Small intestine (tissue), 7 donors: ENCODE results near the gene KIAA1958. TPM values are rescaled to one million over a fixed set of nuclear protein-coding genes. Genes with fewer than 3 reads are reported as not detected.

Source experiments
- DNase-seq, 2 donors: peaks; one replicate each; pipeline versions ENCODE4 v3.0.0 to v3.0.0-alpha.2; 2013
- FAIRE-seq: peaks from 2 replicates; lab custom pipeline; 2012; peaks lifted over from hg19 to GRCh38; lab: Jason Lieb, UNC
- H3K27ac ChIP-seq, 3 donors: one replicate each; pipeline ENCODE4 v1.5.1; 2013; ENCODE audit warnings: low read length in 2 of 3, mild to moderate bottlenecking in 2 of 3, control low read depth in 1 of 3, inconsistent platforms in 1 of 3, low read depth in 1 of 3, moderate library complexity in 1 of 3
- H3K27me3 ChIP-seq, 3 donors: one replicate each; pipeline ENCODE4 v1.6.1; 2013; ENCODE audit warnings: low read length in 3 of 3, inconsistent platforms in 1 of 3; ENCODE audit not compliant: control insufficient read depth in 3 of 3, insufficient read depth in 3 of 3
- H3K36me3 ChIP-seq, 3 donors: one replicate each; pipeline ENCODE4 v1.6.1; 2013; ENCODE audit warnings: low read length in 3 of 3, inconsistent platforms in 1 of 3, low read depth in 1 of 3, mild to moderate bottlenecking in 1 of 3, moderate library complexity in 1 of 3; ENCODE audit not compliant: control insufficient read depth in 3 of 3, insufficient read depth in 2 of 3
- H3K4me1 ChIP-seq, 3 donors: one replicate each; pipeline ENCODE4 v1.6.1; 2013; ENCODE audit warnings: low read length in 2 of 3, inconsistent platforms in 1 of 3, low read depth in 1 of 3, mild to moderate bottlenecking in 1 of 3, moderate library complexity in 1 of 3; ENCODE audit not compliant: control insufficient read depth in 3 of 3, insufficient read depth in 2 of 3
- H3K4me3 ChIP-seq, 3 donors: one replicate each; pipeline ENCODE4 v1.5.1; 2013; ENCODE audit warnings: low read length in 3 of 3, control low read depth in 1 of 3, inconsistent platforms in 1 of 3, low read depth in 1 of 3, mild to moderate bottlenecking in 1 of 3, moderate library complexity in 1 of 3
- H3K9me3 ChIP-seq, 2 donors: one replicate each; pipeline ENCODE4 v1.6.1; 2013; ENCODE audit warnings: low read depth in 1 of 2, low read length in 1 of 2; ENCODE audit not compliant: control insufficient read depth in 2 of 2, insufficient read depth in 1 of 2
- WGBS, 3 donors: extraction: QIAGEN DNeasy Blood & Tissue Kit; methylation state at CpG; one replicate each; pipeline ENCODE4 v1.1.7; 2013; 5-methylcytosine and 5-hydroxymethylcytosine counted together
- polyA plus RNA-seq, 4 donors: library from polyadenylated mRNA; stranded (reverse) in 3 of 4; unstranded in 1 of 4; fragments of 200-250 nt in 3 of 4; fragments of 120-200 nt in 1 of 4; gene quantifications; one replicate each; pipeline versions ENCODE4 v1.2.1 to v1.2.3, GENCODE V29; 2013
- donor health status: healthy with polysubstance abuse.
- donor health status: control.
- donor health status: control.
- donor health status: Bipolar disorder and iron deficiency.
- donor health status: healthy.

The KIAA1958 gene
- polyA plus RNA-seq, 4 donors: 0.54 to 9.8 (median 1.1) TPM

- Histone ChIP-seq H3K4me1 (peaks cover 3 to 4% (median 4%) of the 10 kb centered on the region in 3 donors), H3K9me3 (no peaks in the 10 kb centered on the region), H3K27me3 (no peaks in the 10 kb centered on the region), H3K27ac (no peak overlapping the region), H3K36me3 (peaks cover 0 to 3% (median 0%) of the 10 kb centered on the region in 3 donors), H3K4me3 (no peak overlapping the region)
- no peak for DNase-seq
- FAIRE-seq: no peak
- 0 to 31% (median 0%) methylated on average over 1 of the region's 1 CpG for WGBS, 3 donors
Measured at GRCh38 chr9:112535301-112535700, 48.7 kb downstream of the KIAA1958 start.

DNA sequence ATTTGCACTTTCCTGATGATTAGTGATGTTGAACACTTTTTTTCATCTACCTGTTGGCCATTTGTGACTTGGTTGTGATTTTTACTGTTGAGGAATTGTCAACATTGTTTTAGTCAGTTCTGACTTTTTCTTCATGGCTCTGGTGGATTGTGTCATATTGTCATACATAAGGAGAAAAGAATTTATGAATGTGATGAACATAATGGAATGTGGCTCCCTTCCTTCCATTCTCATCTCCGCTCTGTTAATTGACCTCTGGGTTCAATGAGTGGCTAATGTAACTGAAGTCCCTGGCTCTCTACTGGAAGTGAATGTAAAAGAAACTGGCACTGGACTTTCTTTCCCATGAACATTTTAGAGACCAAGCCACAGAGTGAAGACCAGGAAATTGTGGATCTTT, 49.2 kb downstream of the KIAA1958 start:
- DNase-seq (no peak), FAIRE-seq (no peak)
- Histone ChIP-seq H3K27ac (no peak overlapping the region), H3K36me3 (peaks cover 0 to 3% (median 0%) of the 10 kb centered on the region in 3 donors), H3K27me3 (no peaks in the 10 kb centered on the region), H3K4me3 (no peak overlapping the region), H3K4me1 (peaks cover 3 to 4% (median 4%) of the 10 kb centered on the region in 3 donors), H3K9me3 (no peaks in the 10 kb centered on the region)
- WGBS, 3 donors: 79 to 91% (median 81%) methylated on average over 1 of the region's 1 CpG

DNA sequence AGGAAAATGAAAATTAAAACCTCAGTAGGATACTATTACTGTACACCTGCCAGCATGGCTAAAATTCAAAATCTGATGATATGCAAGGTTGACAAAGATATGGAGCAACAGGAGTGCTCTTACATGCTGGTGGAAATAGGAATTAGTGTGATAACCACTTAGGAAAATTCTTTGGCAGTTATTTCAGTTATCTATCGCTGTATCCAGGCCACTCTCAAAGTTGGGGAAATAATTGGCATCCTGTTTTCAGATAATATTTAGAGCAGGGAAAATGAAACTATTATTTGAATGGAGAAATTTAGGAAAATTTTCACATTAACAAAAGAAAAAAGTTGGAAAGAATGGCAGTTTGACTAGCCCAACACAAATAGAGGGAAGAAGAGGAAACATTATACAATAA, 50.9 kb downstream of the KIAA1958 start:
- DNase-seq (no peak), FAIRE-seq (no peak)
- Histone ChIP-seq H3K9me3 (no peaks in the 10 kb centered on the region), H3K4me1 (no peaks in the 10 kb centered on the region), H3K27me3 (no peaks in the 10 kb centered on the region), H3K27ac (no peak overlapping the region), H3K36me3 (peaks cover 0 to 3% (median 0%) of the 10 kb centered on the region in 3 donors), H3K4me3 (no peak overlapping the region)
- WGBS, 3 donors: 90 to 100% (median 100%) methylated on average over 1 of the region's 1 CpG

DNA sequence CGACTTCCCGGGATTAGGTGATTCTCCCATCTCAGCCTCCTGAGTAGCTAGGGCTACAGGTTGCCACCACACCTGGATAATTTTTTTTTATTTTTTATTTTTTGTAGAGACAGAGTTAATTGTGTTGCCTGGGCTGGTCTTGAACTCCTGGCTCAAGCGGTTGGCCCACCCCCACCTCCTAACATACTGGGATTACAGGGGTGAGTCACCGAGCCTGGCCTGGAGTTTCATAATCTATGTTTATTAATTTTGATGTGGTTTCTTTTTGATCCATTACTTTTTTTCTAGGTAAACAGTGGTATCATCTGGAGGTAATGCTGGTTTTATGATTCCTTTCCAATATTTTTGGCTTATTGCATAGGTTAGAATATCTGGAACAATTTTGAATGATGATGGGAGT, 54.2 kb downstream of the KIAA1958 start:
- WGBS, 3 donors: 83 to 91% (median 86%) methylated on average over 4 of the region's 4 CpGs
- H3K4me3 ChIP-seq: no peak overlapping the region
- peaks cover 0 to 3% (median 0%) of the 10 kb centered on the region in 3 donors for H3K36me3 ChIP-seq
- no peaks in the 10 kb centered on the region for H3K9me3 ChIP-seq
- FAIRE-seq: no peak
- H3K27ac ChIP-seq: no peak overlapping the region
- H3K4me1 ChIP-seq: peaks cover 0 to 3% (median 0%) of the 10 kb centered on the region in 3 donors
- no peaks in the 10 kb centered on the region for H3K27me3 ChIP-seq
- no peak for DNase-seq

DNA sequence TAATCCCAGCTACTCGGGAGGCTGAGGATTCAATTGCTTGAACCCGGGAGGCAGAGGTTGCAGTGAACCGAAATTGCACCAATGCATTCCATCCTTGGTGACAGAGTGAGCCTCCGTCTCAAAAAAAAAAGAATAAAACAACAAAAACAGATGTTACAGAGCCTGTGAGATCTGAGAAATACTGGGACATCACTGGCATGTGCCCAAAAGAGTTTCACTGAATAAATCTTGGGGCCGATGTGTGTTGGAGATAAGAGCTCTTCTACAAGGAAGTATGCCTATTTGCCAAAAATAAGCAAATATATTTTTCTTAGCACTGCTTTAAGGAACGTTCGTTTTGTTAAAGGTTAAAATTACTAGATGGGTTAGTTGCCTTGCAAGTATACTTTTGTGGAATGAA, 55.1 kb downstream of the KIAA1958 start:
- 43 to 65% (median 58%) methylated on average over 7 of the region's 7 CpGs for WGBS, 3 donors
- peaks cover 0 to 9% (median 1%) of the 10 kb centered on the region in 3 donors for H3K4me1 ChIP-seq
- FAIRE-seq (no peak), DNase-seq (no peak)
- H3K9me3 ChIP-seq: no peaks in the 10 kb centered on the region
- H3K27me3 ChIP-seq: no peaks in the 10 kb centered on the region
- H3K36me3 ChIP-seq: peaks cover 0 to 3% (median 0%) of the 10 kb centered on the region in 3 donors
- H3K4me3 ChIP-seq: no peak overlapping the region
- H3K27ac ChIP-seq: no peak overlapping the region

DNA sequence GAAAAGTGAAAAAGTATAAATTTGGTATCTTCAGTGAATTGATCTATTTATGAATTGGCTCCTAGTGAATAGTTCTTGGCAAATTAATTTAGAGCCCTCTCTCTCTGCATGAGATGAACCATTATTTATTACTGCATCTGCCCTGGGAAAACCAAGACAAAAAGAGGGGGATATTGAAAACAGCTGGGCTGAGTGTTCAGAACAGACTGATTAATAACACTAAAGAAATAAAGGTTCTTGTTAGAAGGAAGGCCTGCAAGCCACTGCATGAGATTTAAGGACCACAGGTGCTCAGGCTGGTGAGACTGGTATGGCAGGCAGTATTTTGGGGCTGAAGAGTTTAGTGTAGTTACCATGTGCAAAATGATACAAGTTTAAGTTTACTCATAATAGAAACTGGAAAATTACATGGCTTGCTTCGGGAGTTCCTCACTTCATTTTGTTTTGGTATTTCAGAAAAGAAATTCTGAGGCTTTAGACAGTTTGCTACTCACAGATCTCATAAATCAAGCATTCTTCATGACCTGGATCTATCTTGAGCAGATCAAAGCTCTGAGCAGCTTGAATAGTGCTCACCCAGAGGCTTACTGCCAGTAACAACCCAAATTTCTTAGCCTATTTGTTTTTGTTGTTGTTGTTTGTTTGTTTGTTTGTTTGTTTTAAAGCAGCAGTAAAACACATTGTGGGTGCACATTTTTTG, 56.1 kb downstream of the KIAA1958 start:
- Histone ChIP-seq H3K4me3 (no peak overlapping the region), H3K9me3 (no peaks in the 10 kb centered on the region), H3K27ac (no peak overlapping the region), H3K36me3 (no peaks in the 10 kb centered on the region), H3K27me3 (no peaks in the 10 kb centered on the region), H3K4me1 (peaks cover 0 to 9% (median 1%) of the 10 kb centered on the region in 3 donors)
- no peak for FAIRE-seq
- DNase-seq: no peak
- WGBS, 3 donors: 89 to 93% (median 89%) methylated on average over 1 of the region's 1 CpG

GRCh38 chr9:112544477-112544876, 57.9 kb downstream of the KIAA1958 start:
- DNase-seq (no peak), FAIRE-seq (no peak)
- H3K27ac ChIP-seq: no peak overlapping the region
- no peaks in the 10 kb centered on the region for H3K9me3 ChIP-seq
- peaks cover 0 to 14% (median 1%) of the 10 kb centered on the region in 3 donors for H3K4me1 ChIP-seq
- H3K4me3 ChIP-seq: no peak overlapping the region
- no peaks in the 10 kb centered on the region for H3K36me3 ChIP-seq
- H3K27me3 ChIP-seq: no peaks in the 10 kb centered on the region
- 90 to 96% (median 94%) methylated on average over 1 of the region's 1 CpG for WGBS, 3 donors

DNA sequence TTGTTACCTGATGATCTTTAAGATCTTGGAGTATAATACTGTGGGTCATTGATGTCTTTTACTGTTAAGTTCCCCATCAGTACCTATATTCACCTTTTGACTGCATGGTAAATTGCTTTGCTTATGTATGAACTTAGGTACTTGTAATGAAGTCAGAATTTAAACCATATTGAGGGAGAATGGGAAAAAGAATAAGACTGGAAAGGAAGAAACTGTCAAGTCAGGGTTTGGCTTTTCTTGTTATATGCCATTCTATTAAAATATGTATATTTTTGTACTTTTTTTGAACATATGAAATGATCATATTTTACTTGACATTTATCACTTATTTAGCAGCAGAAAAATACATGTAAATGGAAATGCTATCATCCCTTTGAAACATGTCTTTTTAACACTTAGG, 58.6 kb downstream of the KIAA1958 start:
- Histone ChIP-seq H3K4me3 (no peak overlapping the region), H3K36me3 (no peaks in the 10 kb centered on the region), H3K27me3 (no peaks in the 10 kb centered on the region), H3K9me3 (no peaks in the 10 kb centered on the region), H3K4me1 (peaks cover 0 to 22% (median 1%) of the 10 kb centered on the region in 3 donors), H3K27ac (no peak overlapping the region)
- DNase-seq (no peak), FAIRE-seq (no peak)
